GM21367 (cell line): ENCODE measurements around the gene MASP2.
"Not testable (repeated sequence)": the region's sequence is repeated elsewhere in the genome, so short reads cannot be mapped to it uniquely, and the experiment has no call there.

Experiments
- ATAC-seq: cut with Tn5 transposase; IDR thresholded peaks from one replicate; pipeline ENCODE4 v1.9.1; 2021; ENCODE audit not compliant: unreplicated experiment

The MASP2 gene

DNA sequence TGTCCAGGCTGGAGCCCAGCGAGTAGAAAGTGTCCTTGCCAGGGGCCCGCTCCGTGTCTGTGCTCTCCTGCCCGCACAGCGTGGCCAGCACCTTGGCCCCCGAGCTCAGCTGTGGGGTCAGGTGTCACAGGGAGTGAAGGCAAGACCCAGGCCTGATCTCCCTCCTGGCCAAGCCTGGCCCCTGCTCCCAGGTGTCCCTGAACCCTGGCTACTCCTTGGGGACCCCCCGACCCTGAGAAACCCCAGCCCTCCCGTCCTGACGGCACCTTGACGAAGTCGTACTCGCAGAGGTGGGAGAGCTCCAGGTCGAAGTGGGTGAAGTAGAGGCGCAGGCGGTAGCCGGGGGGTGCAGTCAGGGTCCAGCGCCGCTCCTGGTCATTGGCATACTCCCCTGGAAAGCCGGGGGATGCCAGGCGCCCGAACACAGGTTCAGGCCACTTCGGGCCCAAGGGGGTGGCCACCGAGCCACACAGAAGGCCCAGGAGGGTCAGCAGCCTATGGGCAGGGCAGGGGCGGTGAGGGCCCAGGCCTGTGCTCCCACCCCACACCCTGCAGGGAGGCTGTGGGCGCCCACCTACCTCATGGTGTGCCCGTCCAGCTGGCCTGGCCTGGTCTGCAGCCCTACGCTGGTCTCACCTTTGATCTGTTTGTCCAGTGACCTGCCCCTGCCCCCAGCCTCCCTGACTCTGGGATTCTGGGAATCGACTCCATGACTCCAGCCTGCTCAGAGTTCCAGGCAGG, at the start of gene MASP2:
MASP2 (minus strand) TSS at position 615 of the 741 bp plus-strand sequence; CDS start at position 583, 32 bp downstream.
- ATAC-seq = no peak

DNA sequence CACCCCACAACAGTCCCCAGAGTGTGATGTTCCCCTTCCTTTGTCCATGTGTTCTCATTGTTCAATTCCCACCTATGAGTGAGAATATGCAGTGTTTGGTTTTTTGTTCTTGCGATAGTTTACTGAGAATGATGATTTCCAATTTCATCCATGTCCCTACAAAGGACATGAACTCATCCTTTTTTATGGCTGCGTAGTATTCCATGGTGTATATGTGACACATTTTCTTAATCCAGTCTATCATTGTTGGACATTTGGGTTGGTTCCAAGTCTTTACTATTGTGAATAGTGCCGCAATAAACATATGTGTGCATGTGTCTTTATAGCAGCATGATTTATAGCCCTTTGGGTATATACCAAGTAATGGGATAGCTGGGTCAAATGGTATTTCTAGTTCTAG, 36.7 kb upstream of the MASP2 start:
- ATAC-seq = not testable (repeated sequence)

DNA sequence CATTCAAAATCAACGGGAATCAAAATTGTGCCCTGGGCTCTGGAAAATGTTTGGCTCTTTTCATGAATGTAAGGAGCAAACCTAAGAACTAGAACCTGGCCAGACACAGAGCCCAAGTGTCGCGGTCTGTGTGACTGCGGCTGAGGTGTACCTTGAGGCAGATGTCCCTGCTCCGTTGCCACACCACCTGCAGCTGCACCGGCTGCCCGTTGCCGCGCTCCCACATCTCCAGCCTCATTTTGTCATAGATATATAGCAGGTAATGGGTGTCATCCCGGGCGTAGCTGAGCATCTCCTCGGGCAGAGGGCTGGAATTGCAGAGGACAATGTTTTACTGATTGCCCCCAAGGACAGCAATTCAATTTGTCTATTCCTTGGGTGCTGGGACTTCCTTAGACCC, 33.9 kb upstream of the MASP2 start:
- no peak for ATAC-seq

DNA sequence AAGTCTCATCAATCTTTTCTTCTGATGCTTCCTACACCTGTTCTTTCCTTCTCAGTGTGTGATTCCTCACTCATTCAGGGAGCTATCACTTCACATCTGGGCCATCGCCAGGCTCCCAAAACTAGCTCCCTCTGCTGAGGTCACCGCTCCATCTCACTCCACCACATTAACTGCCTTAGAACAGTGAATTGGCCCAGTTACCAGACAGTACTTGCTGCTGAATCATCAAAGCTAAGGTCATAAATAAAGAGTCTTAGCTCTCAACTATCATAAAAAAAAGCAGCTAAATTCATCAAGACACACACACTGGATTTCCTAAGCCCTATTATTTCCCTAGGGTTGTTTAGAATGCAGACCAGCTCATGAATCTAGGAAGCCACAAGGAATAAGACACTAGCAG, 31.6 kb upstream of the MASP2 start:
- ATAC-seq = no peak

DNA sequence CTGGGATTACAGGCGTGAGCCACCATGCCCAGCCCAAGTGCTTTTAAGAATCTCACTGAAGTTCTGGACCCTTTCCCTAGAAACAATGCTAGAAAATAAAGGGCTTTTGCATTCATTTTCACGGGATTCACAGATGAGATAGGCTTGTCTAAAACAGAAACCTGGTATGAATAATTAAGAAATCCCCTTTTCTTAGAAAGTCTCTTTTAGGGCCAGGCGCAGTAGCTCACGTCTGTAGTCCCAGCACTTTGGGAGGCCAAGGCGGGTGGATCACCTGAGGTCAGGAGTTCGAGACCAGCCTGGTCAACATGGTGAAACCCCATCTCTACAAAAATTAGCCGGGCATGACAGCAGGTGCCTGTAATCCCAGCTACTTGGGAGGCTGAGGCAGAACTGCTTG, 26.4 kb upstream of the MASP2 start:
- ATAC-seq = not testable (repeated sequence)

DNA sequence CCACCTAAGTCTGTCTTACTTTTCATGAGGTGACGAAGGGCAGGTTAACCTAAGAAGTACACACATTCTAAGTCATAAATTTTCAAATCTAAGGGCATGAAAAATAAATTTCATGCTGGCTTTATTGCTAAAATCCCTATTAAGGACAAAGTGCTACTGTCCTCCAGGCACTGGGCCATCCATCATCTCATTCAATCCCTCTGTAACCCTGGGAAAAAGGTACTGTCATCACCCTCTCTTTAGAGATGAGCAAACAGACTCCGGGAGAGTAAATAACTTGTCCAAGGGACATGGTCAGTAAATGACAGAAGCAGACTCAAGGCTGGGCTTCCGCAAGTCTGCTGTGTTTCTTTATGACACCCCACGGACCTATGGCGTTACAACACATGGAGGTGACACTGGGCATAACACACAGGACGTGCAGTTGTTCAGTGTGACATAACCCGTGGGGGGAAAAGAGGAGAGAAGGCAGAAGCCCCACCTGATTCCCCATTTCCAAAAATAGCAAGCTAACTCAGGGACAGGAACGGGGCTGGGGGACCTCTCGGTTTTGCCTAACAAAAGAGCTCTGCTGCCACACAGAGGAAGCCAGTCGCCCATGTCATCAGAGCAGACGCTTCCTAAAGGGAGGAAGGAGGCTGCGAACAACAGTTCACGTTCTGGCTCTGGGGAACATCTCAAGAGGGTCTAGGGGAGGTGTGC, 25.3 kb upstream of the MASP2 start:
- ATAC-seq = no peak

DNA sequence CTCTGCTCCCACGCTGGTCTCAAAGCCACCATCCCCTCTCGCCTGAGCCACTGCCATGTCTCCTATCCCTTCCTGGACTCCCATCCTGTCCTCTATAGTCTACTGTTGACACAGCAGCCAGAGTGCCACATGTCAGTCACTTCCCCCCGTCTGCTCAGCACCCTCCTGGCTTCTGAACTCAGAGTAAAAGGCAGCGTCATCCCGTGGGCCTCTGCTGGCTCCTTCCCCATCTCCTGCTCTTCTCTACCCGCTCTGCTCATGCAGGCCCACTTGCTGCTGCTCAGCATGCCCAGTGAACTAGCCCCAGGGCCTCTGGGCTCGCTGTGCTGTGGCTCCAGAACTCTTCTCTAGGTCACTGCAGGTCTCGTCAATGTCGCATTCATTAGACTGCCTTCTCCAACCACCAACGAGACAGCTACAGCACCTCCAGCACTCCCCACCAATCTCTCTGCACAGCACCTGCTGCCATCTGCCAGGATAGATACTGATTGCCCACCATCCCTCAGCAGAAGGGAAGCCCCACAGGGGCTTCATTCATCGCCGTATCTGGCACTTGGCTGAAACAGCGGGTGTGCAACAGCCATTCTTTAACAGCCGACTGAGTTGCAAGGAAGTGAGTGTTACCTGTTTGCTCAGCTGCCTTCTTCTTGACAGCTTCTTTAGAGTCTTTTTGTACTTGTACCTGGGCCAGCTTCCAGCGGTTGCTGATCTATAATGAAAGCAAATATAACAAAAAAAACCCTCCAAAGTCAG, 24.6 kb upstream of the MASP2 start:
- ATAC-seq = no peak

DNA sequence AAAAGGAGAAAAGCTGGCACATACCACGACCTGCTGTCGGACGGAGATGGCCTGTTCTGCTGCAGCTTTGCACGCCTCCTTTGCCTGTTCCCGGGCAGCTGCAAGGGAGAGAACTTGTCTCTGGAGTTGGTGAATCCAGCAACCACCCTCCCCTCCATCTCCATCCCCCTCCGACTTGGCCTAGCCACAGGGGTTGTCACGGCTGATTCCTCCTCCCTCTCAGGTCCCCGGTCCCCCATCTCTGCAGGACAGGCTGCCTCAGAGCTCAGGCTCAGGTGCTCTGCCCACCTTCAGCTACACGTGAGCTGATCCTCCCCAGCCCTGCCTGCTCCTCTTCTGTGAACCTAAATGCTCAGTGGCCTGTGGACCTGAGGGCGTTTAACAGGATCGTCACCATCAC, 23.8 kb upstream of the MASP2 start:
- no peak for ATAC-seq

DNA sequence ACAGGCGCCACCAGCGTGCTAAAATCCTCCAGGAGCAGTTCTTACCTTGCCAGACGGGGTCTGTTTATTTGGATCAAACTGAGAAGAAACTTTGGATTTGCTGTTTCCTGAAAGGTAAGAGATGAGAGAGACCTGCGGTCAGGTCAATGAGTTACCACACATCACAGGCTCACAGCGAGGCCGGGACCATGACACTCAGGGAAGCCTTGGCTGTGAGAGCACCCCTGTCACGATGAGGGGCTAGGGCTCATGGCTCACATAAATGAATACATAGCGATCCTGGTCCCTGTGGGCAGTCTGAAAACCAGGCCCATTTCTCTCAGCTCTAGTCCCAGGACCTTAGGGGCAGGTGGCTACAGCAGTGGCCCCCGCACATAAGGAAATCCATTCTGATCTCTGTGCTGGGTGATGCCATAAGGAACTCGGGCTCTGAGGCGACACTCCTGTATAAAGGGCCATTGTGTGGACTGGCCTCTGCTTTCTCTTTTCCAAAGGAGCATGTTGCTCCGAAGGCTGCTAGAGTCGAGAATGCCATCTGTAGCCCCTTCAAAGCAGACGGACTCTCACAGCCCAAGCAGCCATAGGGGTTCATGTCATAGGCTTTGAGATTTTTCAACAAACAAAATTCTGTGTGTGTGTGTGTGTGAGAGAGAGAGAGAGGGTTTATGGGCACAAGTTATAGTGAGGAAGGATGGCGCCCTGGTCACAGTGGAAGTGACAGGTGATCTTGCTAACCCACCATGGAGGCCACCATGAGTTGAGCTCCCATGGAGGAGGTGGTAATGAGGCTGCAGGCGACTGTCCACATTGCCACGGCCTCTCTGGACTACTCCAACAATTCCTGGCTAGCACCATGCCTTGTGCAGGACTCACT, 21.8 kb upstream of the MASP2 start:
- no peak for ATAC-seq

DNA sequence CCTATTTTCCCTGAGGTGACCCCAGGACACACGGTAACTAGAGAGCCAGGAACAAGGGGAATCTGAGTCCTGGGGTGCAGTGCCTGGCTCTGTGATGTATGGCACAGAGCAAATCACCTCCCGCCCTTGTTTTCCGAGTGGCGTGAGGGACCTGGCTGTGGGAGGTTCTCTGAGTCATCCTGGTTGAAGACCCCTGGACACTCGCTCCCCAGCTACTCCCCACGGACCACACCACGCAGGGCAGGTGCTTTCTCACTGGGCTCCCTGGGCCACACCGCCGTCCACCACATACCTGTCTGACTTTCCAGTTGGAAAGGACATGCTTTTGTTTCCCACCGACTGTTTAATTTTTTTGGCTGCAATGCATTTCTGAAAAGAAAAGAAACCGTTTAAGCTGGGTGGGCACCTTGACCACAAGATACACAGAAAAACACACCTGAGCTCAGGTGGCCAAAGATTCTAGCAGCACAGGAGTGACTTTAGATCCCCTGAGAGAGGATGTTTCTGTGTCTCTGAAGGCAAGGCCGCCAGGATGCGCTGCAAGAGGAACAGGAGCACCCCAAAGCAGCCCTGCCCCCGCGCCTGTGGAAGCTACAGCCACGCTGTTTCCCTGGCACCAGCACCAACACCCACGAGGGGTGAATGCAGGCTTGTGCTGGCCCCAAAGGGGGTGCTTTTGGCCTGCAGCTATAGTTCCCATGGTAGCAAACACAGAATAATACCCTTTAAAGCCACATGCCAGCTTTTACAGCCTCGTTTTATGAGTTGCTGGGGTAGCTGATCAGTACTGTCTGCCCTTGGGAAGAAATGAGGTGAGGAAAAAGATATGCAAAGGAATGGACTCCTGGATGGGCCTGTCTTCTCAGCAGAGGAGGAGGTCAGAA, 20.9 kb upstream of the MASP2 start:
- no peak for ATAC-seq

DNA sequence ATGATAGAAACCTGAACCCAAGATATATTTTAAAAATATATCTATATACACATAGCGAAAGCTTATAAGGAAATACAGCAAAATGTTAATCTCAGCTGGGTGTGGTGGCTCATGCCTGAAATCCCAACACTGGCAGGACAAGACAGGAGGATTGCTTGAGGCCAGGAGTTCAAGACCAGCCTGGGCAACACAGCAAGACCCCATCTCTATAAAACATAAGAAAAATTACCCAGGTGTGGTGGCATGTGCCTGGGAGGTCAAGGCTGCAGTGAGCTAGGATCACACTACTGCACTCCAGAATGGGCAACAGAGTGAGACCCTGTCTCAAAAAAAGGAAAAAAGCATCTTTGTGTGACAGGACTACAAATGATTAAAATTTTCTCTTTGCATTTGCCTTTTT, 18.8 kb upstream of the MASP2 start:
- no peak for ATAC-seq

DNA sequence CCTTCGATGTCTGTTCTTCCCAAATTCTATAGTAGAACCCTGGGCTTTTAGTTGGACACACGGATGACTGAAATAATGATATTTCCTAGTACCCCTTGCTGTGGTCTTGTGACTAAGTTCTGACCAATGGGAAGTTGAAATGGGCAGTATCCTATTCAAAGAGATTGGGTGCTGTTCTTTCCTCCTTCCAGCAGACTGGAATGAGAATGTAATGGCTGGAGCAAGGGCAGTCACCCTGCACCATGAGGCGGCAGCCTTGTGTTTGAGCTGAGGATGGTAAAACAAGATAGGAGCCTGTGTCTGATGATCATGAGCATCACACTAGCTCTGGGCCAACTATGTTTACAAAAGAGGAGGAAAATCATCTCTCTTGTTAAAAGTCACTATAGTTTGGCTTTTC, 17.9 kb upstream of the MASP2 start:
- ATAC-seq = no peak

DNA sequence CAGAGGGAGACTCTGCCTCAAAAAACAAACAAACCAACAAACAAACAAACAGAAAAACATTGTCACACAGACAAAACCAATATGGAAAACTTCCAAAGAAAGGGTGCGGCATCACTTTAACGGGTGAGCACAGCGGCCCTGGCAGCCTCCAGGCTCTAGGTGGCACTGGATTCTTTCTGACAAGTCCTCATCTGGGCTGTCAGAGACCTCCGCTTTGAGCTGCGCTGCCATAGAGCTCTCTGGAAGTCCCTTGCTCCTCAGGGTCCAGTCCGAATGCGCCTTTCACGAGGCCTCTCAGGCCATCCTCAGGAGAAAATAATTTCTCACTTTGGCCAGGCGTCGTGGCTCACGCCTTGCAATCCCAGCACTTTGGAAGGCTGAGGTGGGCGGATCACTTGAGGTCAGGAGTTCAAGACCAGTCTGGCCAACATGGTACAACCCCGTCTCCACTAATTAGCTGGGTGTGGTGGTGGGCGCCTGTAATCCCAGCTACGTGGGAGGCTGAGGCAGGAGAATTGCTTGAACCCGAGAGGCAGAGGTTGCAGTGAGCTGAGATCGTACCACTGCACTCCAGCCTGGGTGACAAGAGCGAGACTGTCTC, 17.0 kb upstream of the MASP2 start:
- not testable (repeated sequence) for ATAC-seq

DNA sequence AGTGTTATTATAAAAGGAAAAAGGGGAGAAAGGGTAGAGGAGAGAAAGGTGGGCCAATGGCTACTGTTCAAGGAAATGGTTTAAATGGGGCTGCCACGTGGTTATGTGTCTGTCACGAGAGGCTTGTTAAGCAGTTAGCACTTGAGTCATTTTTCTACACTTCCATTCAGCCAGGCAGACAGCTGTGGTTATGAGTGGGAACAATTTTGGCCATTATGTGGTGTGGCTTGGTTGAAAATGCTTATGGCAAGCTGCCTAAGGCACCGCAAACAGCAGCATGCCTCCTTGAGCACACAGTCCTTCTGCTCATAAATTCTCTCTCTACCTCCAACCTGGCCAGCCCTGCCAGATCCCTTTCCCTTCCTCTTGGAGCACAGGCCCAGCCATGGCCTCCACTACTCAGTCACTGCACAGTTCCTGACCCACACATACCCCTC, 15.9 kb upstream of the MASP2 start:
- ATAC-seq = no peak

DNA sequence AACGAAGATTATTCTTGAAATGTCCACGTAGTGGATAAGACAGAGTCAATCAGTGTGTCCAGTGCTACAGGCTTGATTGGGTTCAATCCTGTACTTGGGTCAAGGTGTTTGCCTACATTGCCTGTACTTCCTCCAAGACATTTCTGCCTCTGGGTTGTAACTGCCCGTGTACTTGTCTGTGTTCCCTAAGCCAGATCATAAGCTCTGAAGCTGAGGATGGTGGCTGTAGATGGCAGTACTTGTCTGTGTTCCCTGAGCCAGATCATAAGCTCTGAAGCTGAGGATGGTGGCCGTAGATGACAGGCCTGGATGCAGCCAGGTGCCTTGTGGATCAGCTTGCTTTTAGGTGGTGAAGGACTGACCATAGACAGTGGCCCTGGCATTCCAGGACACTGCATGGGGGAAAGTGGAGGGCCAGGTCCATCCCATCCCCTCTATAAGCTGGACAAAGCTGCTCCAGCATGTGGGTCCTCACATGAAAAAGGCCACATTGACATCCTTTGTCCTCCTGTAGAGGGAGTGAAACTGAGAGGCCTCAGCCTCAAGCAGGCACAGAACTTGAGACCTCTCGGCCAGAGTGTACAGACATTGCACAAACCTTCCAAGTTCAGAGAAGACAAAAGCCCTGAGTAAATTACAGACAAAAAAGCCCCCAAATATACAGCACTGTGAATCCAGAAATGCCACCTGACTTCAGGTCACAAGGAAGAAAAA, 14.8 kb upstream of the MASP2 start:
- no peak for ATAC-seq

DNA sequence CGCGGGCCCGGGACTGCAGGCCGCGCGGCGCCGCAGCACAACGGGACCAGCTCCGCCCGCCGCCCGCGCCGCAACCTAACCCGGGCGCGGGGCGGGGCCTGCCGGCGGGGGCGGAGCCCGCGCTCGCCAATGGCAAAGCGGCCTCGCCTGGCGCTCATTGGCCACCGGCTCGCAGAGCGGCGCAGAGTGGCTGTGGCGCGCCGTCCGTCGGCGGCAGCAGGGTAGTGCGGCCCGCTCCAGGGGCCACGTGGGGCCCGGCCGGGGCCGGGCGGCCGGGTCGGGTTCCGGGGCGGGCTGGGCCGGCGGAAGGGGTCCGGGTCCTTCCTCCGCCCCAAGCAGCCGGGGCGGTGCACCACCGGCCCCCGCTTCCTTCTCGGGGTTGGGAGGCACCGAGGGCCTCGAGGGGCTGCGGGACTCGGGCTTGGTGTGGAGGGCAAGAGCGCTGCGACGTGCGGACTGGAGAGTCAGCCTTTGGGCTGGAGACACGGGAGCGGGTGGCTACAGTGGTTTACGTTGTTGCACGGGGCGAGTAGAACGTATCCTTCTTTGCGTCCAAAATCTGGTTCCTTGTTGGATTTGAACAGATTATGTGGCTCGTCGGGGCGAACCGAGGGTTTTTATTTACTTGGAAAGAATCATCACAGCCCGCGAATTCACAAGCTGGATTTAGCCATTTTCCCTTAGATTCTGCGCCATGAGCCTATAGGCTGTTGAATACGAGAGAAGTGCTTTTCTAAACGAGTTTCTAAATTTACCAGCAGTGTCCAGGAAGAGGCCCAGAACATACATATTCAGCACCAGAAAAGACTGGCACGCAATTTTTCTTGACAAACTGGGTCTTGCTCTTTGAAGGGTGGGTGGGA, 13.2 kb upstream of the MASP2 start, which contains the start of gene SRM:
SRM (minus strand) TSS at position 51 of the 863 bp plus-strand sequence. CDS start 75 bp downstream, outside the sequence.
- peak; percentile 82 for ATAC-seq

DNA sequence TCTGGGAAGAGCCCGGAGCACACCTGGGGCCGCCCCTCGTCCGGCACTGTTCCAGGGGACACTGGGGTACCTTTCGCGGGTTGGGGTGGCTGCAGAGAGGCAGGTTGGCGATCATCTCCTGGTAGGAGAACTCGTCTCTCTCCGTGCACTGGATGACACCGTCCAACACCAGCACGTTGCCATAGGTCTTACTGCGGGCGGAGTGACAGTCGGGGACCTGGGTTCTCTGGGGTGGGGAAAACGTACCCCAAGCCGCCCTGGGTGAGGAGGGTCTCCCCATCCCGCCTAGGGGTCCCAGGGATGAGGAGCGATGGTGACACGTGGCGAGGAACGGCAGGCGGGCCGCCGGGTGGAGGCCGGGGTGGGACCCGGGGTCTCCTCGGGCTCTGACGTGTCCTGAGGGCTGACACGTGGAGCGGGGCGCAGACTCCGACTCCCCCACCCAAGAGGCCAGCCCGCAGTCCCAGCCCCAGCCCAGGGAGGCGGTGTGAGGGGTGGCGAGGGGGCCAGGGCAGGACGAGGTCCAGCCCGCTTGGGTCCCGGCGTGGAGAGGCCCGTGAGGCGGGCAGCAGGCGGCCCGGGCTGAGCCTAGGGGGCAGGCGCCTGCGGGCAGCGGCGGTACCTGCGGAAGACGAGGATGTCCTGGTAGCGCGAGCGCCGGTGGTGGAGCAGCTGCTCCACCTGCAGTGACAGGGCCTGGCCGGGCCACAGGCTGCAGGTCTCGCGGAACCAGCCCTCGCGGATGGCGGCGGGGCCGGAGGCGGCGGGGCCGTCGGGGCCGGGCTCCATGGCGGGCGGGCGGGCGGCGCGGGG, 12.3 kb upstream of the MASP2 start:
- peak; percentile 9 for ATAC-seq
